H9 (cell line): ENCODE data around the gene GDNF. TPM values are rescaled to one million over a fixed set of nuclear protein-coding genes. Genes with fewer than 3 reads are reported as not detected.
"Not testable (repeated sequence)": the region's sequence is repeated elsewhere in the genome, so short reads cannot be mapped to it uniquely, and the experiment has no call there.

Experiments
- DNase-seq: peaks from one replicate; pipeline ENCODE4 v3.0.0-alpha.2; 2017
- H2AFZ ChIP-seq: one replicate; pipeline ENCODE4 v1.6.1; 2013; ENCODE audit warnings: mild to moderate bottlenecking, low read length, control low read depth, moderate library complexity
- H2AK5ac ChIP-seq: 2 replicates; pipeline ENCODE4 v1.6.1; 2013; ENCODE audit warnings: low read length, control low read depth, mixed read lengths; ENCODE audit not compliant: insufficient read length
- H2BK120ac ChIP-seq: one replicate; pipeline ENCODE4 v1.6.1; 2013; ENCODE audit warnings: low read depth, mild to moderate bottlenecking, low read length, control low read depth, inconsistent platforms; ENCODE audit not compliant: poor library complexity, severe bottlenecking
- H2BK12ac ChIP-seq: 2 replicates; pipeline ENCODE4 v1.6.1; 2013; ENCODE audit warnings: low read length, control low read depth, mixed read lengths, low read depth; ENCODE audit not compliant: insufficient read length
- H2BK15ac ChIP-seq: 2 replicates; pipeline ENCODE4 v1.6.1; 2013; ENCODE audit warnings: low read depth, low read length, control low read depth
- H2BK20ac ChIP-seq: one replicate; pipeline ENCODE4 v1.6.1; 2013; ENCODE audit warnings: low read depth, mild to moderate bottlenecking, low read length, control low read depth, inconsistent platforms; ENCODE audit not compliant: poor library complexity, severe bottlenecking
- H2BK5ac ChIP-seq: 2 replicates; pipeline ENCODE4 v1.6.1; 2013; ENCODE audit warnings: low read length, control low read depth, mixed read lengths; ENCODE audit not compliant: insufficient read length
- H3K14ac ChIP-seq: 2 replicates; pipeline ENCODE4 v1.6.1; 2013; ENCODE audit warnings: low read length, control low read depth; ENCODE audit not compliant: insufficient read depth
- H3K18ac ChIP-seq: 2 replicates; pipeline ENCODE4 v1.6.1; 2013; ENCODE audit warnings: low read depth, mild to moderate bottlenecking, mixed read lengths, low read length, control low read depth; ENCODE audit not compliant: insufficient read length
- H3K23ac ChIP-seq: 2 replicates; pipeline ENCODE4 v1.6.1; 2013; ENCODE audit warnings: low read length, control low read depth, mixed read lengths, low read depth; ENCODE audit not compliant: insufficient read length
- H3K23me2 ChIP-seq: 2 replicates; pipeline ENCODE4 v1.6.1; 2013; ENCODE audit warnings: low read depth, mild to moderate bottlenecking, mixed read lengths, low read length, control low read depth; ENCODE audit not compliant: insufficient read length, poor library complexity, severe bottlenecking
- H3K27ac ChIP-seq: 2 replicates; pipeline ENCODE4 v1.5.1; 2013; ENCODE audit warnings: low read length, control low read depth, mixed read lengths, low read depth; ENCODE audit not compliant: insufficient read length
- H3K27me3 ChIP-seq: 2 replicates; pipeline ENCODE4 v1.6.1; 2013; ENCODE audit warnings: low read length, control low read depth, inconsistent platforms; ENCODE audit not compliant: insufficient read depth
- H3K4ac ChIP-seq: 2 replicates; pipeline ENCODE4 v1.6.1; 2013; ENCODE audit warnings: low read depth, mild to moderate bottlenecking, control low read depth, inconsistent platforms, low read length, moderate library complexity
- H3K4me1 ChIP-seq: 2 replicates; pipeline ENCODE4 v1.6.1; 2013; ENCODE audit warnings: low read length, control low read depth, inconsistent platforms; ENCODE audit not compliant: insufficient read depth
- H3K4me2 ChIP-seq: 2 replicates; pipeline ENCODE4 v1.6.1; 2013; ENCODE audit warnings: low read length, control low read depth, mixed read lengths; ENCODE audit not compliant: insufficient read length, insufficient read depth
- H3K56ac ChIP-seq: 2 replicates; pipeline ENCODE4 v1.6.1; 2013; ENCODE audit warnings: low read depth, mild to moderate bottlenecking, mixed read lengths, low read length, control low read depth; ENCODE audit not compliant: insufficient read length
- H3K79me1 ChIP-seq: 2 replicates; pipeline ENCODE4 v1.6.1; 2013; ENCODE audit warnings: low read depth, mild to moderate bottlenecking, moderate library complexity, low read length, control low read depth, inconsistent platforms; ENCODE audit not compliant: insufficient read depth, poor library complexity, severe bottlenecking
- H3K79me2 ChIP-seq: 2 replicates; pipeline ENCODE4 v1.6.1; 2013; ENCODE audit warnings: low read length, control low read depth, inconsistent platforms; ENCODE audit not compliant: insufficient read depth
- H3K9ac ChIP-seq: 2 replicates; pipeline ENCODE4 v1.6.1; 2013; ENCODE audit warnings: low read length, control low read depth, mixed read lengths; ENCODE audit not compliant: insufficient read length; ENCODE audit errors: extremely low read depth
- H3K9me3 ChIP-seq: one replicate; pipeline ENCODE4 v1.6.1; 2013; ENCODE audit warnings: low read depth, low read length, inconsistent platforms; ENCODE audit not compliant: control insufficient read depth
- H3T11ph ChIP-seq: one replicate; pipeline ENCODE4 v1.6.1; 2013; ENCODE audit warnings: mild to moderate bottlenecking, low read length, control low read depth, inconsistent platforms
- H4K20me1 ChIP-seq: one replicate; pipeline ENCODE4 v1.6.1; 2013; ENCODE audit not compliant: control insufficient read depth, insufficient read length, insufficient read depth
- H4K5ac ChIP-seq: 2 replicates; pipeline ENCODE4 v1.6.1; 2013; ENCODE audit warnings: low read depth, mild to moderate bottlenecking, mixed read lengths, low read length, control low read depth; ENCODE audit not compliant: insufficient read length
- H4K8ac ChIP-seq: replicated peaks from 2 replicates; pipeline ENCODE4 v1.6.1; 2013; ENCODE audit warnings: low read length, control low read depth, mixed read lengths, low read depth; ENCODE audit not compliant: insufficient read length
- H4K91ac ChIP-seq: 2 replicates; pipeline ENCODE4 v1.6.1; 2013; ENCODE audit warnings: low read depth, mild to moderate bottlenecking, moderate library complexity, mixed read lengths, low read length, control low read depth; ENCODE audit not compliant: insufficient read length
- H3K27ac Mint-ChIP-seq, 3 experiments: 2 replicates in 2 of 3; 3 replicates in 1 of 3; pipeline ENCODE4 v1.8.0; 2020 to 2021; ENCODE audit warnings: mixed read lengths in 3 of 3, mild to moderate bottlenecking in 1 of 3, moderate library complexity in 1 of 3
- H3K27me3 Mint-ChIP-seq: 2 replicates; pipeline ENCODE4 v1.8.0; 2021; ENCODE audit warnings: low read depth, mild to moderate bottlenecking, moderate library complexity, mixed read lengths
- H3K36me3 Mint-ChIP-seq, 3 experiments: 2 replicates in 2 of 3; 3 replicates in 1 of 3; pipeline ENCODE4 v1.8.0; 2020 to 2021; ENCODE audit warnings: low read depth in 3 of 3, mixed read lengths in 3 of 3; ENCODE audit not compliant: insufficient read depth in 1 of 3
- H3K4me1 Mint-ChIP-seq, 2 experiments: 2 replicates each; pipeline ENCODE4 v1.8.0; 2020; ENCODE audit warnings: mixed read lengths in 2 of 2
- H3K4me3 Mint-ChIP-seq, 2 experiments: 2 replicates in 1 of 2; 3 replicates in 1 of 2; pipeline ENCODE4 v1.8.0; 2020 to 2021; ENCODE audit warnings: mild to moderate bottlenecking in 2 of 2, mixed read lengths in 2 of 2, moderate library complexity in 1 of 2
- H3K9me3 Mint-ChIP-seq, 2 experiments: 2 replicates in 1 of 2; 3 replicates in 1 of 2; pipeline ENCODE4 v1.8.0; 2020; ENCODE audit warnings: mild to moderate bottlenecking in 2 of 2, mixed read lengths in 2 of 2, moderate library complexity in 1 of 2
- CTCF ChIP-seq: fragments of 200-600 bp; sonication (generic); conservative IDR thresholded peaks from 3 replicates; pipeline ENCODE4 v1.8.0; 2021; ENCODE audit warnings: antibody characterized with exemption, mild to moderate bottlenecking
- WGBS: extraction: QIAGEN DNeasy Blood & Tissue Kit; methylation state at CpG from one replicate; pipeline ENCODE4 v1.1.7; 2013; ENCODE audit warnings: missing lambda C conversion rate, low lambda C conversion rate, mixed read lengths; ENCODE audit not compliant: insufficient read length; ENCODE audit errors: extremely low coverage; 5-methylcytosine and 5-hydroxymethylcytosine counted together
- total RNA-seq: library from RNA; stranded (reverse); gene quantifications from 2 replicates; pipeline ENCODE4 v1.2.1, GENCODE V29; 2021

Gene GDNF
- total RNA-seq, 1 experiment from 2014 or later, result not detected

- Histone ChIP-seq H4K20me1 (no peaks in the 10 kb centered on the region), H3K4me1 (no peaks in the 10 kb centered on the region), H3K4me2 (no peak overlapping the region), H3K9me3 (no peaks in the 10 kb centered on the region), H3K4ac (no peak overlapping the region), H2AK5ac (no peak overlapping the region), H3K23me2 (no peaks in the 10 kb centered on the region), H2BK15ac (no peak overlapping the region), H3K27ac (no peak overlapping the region), H2AFZ (no peak overlapping the region), H3K56ac (no peak overlapping the region), H2BK20ac (no peak overlapping the region), H4K8ac (no peak overlapping the region), H4K91ac (no peak overlapping the region), H3K23ac (no peak overlapping the region), H4K5ac (no peak overlapping the region), H3T11ph (no peak overlapping the region), H3K18ac (no peak overlapping the region), H2BK120ac (no peak overlapping the region), H2BK12ac (no peak overlapping the region), H3K79me2 (no peaks in the 10 kb centered on the region), H3K14ac (no peak overlapping the region), H3K79me1 (no peaks in the 10 kb centered on the region), H3K9ac (no peak overlapping the region), H2BK5ac (no peak overlapping the region), H3K27me3 (no peaks in the 10 kb centered on the region; the same call in 1 of the 2 replicates)
- Mint-ChIP-seq H3K27me3 (peaks cover 24% of the 10 kb centered on the region), H3K9me3 (peaks cover 10 to 14% of the 10 kb centered on the region in 2 experiments), H3K4me1 (no peaks in the 10 kb centered on the region), H3K4me3 (no peak overlapping the region), H3K36me3 (peaks cover 4 to 5% (median 4%) of the 10 kb centered on the region in 3 experiments; a peak in 6 of 7 replicates), H3K27ac (no peak overlapping the region)
- TF ChIP-seq CTCF, result no peak
- no CpG with 5 or more reads among the region's 2 CpGs for WGBS
- no peak for DNase-seq
Observed at GRCh38 chr5:37799865-37800421, 39.9 kb downstream of the GDNF start.

DNA sequence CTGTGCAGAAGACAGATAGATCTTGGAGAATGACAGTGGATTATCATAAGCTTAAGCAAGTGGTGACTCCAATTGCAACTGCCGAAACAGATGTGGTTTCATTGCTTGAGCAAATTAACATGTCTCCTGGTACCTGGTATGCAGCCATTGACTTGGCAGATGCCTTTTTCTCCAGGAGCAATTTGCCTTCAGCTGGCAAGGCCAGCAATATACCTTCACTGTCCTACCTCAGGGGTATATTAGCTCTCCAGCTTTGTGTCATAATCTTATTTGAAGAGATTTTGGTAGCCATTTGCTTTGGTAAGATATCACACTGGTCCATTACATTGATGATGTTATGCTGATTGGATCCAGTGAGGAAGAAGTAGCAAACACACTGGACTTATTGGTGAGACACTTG lies 43.4 kb downstream of the GDNF start:
- H3K4me2 ChIP-seq, H2BK20ac ChIP-seq, H2AFZ ChIP-seq, H2BK5ac ChIP-seq, H3K23ac ChIP-seq, H4K91ac ChIP-seq, H3K4me1 ChIP-seq, H3K9ac ChIP-seq, H3T11ph ChIP-seq, H3K14ac ChIP-seq, H3K79me2 ChIP-seq, H2BK15ac ChIP-seq, H3K4me3 Mint-ChIP-seq, H3K79me1 ChIP-seq, H3K9me3 ChIP-seq, H4K20me1 ChIP-seq, H3K23me2 ChIP-seq, H3K27ac Mint-ChIP-seq, H3K4ac ChIP-seq, H3K27me3 Mint-ChIP-seq, H4K5ac ChIP-seq, H3K56ac ChIP-seq, H3K27me3 ChIP-seq, H3K4me1 Mint-ChIP-seq, H3K27ac ChIP-seq, H2BK120ac ChIP-seq, H4K8ac ChIP-seq, H2BK12ac ChIP-seq, DNase-seq, H3K18ac ChIP-seq, H2AK5ac ChIP-seq: not testable (repeated sequence)
- H3K9me3 Mint-ChIP-seq, result peaks cover 27 to 36% of the 10 kb centered on the region in 2 experiments
- H3K36me3 Mint-ChIP-seq, result peaks cover 7 to 21% (median 12%) of the 10 kb centered on the region in 3 experiments; a peak in 6 of 7 replicates
- WGBS, result no CpG with 5 or more reads among the region's 1 CpG
